Endodermal cell (in vitro differentiated cells): ENCODE data around the gene FAM193A. TPM values are rescaled to one million over a fixed set of nuclear protein-coding genes. Genes with fewer than 3 reads are reported as not detected.

ENCODE experiments used
- DNase-seq: peaks from one replicate; pipeline ENCODE4 v3.0.0-alpha.2; 2017
- H3K27ac ChIP-seq: 2 replicates; pipeline ENCODE4 v1.5.1; 2013; ENCODE audit warnings: mild to moderate bottlenecking, low read depth, low read length, moderate library complexity
- H3K27me3 ChIP-seq: 2 replicates; pipeline ENCODE4 v1.6.1; 2013; ENCODE audit warnings: mild to moderate bottlenecking, low read length, moderate library complexity; ENCODE audit not compliant: insufficient read depth, control insufficient read depth, poor library complexity, severe bottlenecking
- H3K36me3 ChIP-seq: 2 replicates; pipeline ENCODE4 v1.7.0; 2013; ENCODE audit warnings: mild to moderate bottlenecking, low read length, moderate library complexity; ENCODE audit not compliant: control insufficient read depth, insufficient read depth
- H3K4me1 ChIP-seq: one replicate; pipeline ENCODE4 v1.7.0; 2013; ENCODE audit warnings: low read length; ENCODE audit not compliant: control insufficient read depth, insufficient read depth
- H3K4me3 ChIP-seq: 2 replicates; pipeline ENCODE4 v1.5.1; 2013; ENCODE audit warnings: mild to moderate bottlenecking, low read length, moderate library complexity
- H3K9ac ChIP-seq: 2 replicates; pipeline ENCODE4 v1.6.1; 2013; ENCODE audit warnings: mild to moderate bottlenecking, low read length, moderate library complexity; ENCODE audit not compliant: poor library complexity, severe bottlenecking; ENCODE audit errors: extremely low read depth
- H3K9me3 ChIP-seq: 2 replicates; pipeline ENCODE4 v1.6.1; 2013; ENCODE audit warnings: mild to moderate bottlenecking, low read length, moderate library complexity; ENCODE audit not compliant: control insufficient read depth
- H3K27ac Mint-ChIP-seq: 2 replicates; pipeline ENCODE4 v1.8.0; 2020; ENCODE audit warnings: mixed read lengths
- H3K27me3 Mint-ChIP-seq: 2 replicates; pipeline ENCODE4 v1.8.0; 2021; ENCODE audit warnings: mild to moderate bottlenecking, mixed read lengths; ENCODE audit not compliant: insufficient read depth
- H3K36me3 Mint-ChIP-seq: 2 replicates; pipeline ENCODE4 v1.8.0; 2020; ENCODE audit warnings: low read depth, mixed read lengths
- H3K4me1 Mint-ChIP-seq: 2 replicates; pipeline ENCODE4 v1.8.0; 2020; ENCODE audit warnings: mixed read lengths
- H3K4me3 Mint-ChIP-seq: 2 replicates; pipeline ENCODE4 v1.8.0; 2020; ENCODE audit warnings: mild to moderate bottlenecking, moderate library complexity, mixed read lengths
- H3K9me3 Mint-ChIP-seq: 2 replicates; pipeline ENCODE4 v1.8.0; 2020; ENCODE audit warnings: mild to moderate bottlenecking, mixed read lengths
- CTCF ChIP-seq: fragments of 200-600 bp; sonication (generic); conservative IDR thresholded peaks from 2 replicates; pipeline ENCODE4 v1.5.0; 2021; ENCODE audit warnings: antibody characterized with exemption, mild to moderate bottlenecking
- whole genome bisulfite sequencing, 2 experiments: methylation state at CpG; one replicate each; pipeline versions ENCODE4 v1.1.5 to v1.1.7; 2013; ENCODE audit warnings: missing lambda C conversion rate in 2 of 2, mixed read lengths in 1 of 2; ENCODE audit not compliant: insufficient coverage in 1 of 2, insufficient read length in 1 of 2; 5-methylcytosine and 5-hydroxymethylcytosine counted together
- total RNA-seq, 2 donors: library from RNA; stranded (reverse); fragmentation: NEBNext Ultra II Directional in 1 of 2; extraction: Animal tissue kit (Norgen Biotek cat#: 25700) in 1 of 2; gene quantifications; 2 replicates in 1 of 2; 3 replicates in 1 of 2; pipeline ENCODE4 v1.2.1, GENCODE V29; 2021

Gene FAM193A
- total RNA-seq, 2 donors from 2014 or later, result 32.1 to 39.0 TPM

GRCh38 chr4:2767705-2768074 is 231.2 kb downstream of the FAM193A start:
- no peaks in the 10 kb centered on the region for H3K4me1 ChIP-seq
- no peak overlapping the region for H3K4me3 ChIP-seq
- Mint-ChIP-seq H3K4me1 (peaks cover 1% of the 10 kb centered on the region), H3K4me3 (no peak overlapping the region), H3K36me3 (no peaks in the 10 kb centered on the region), H3K9me3 (peaks cover 9% of the 10 kb centered on the region), H3K27ac (no peak overlapping the region), H3K27me3 (peaks cover 5% of the 10 kb centered on the region)
- TF ChIP-seq CTCF, result no peak
- no peak overlapping the region for H3K27ac ChIP-seq
- peaks cover 10% of the 10 kb centered on the region for H3K9me3 ChIP-seq
- H3K36me3 ChIP-seq, result no peaks in the 10 kb centered on the region
- WGBS, 2 experiments, result 80 to 88% methylated on average over 8 to 11 of the region's 11 CpGs
- no peaks in the 10 kb centered on the region for H3K27me3 ChIP-seq
- H3K9ac ChIP-seq, result no peak overlapping the region
- no peak for DNase-seq

- no peaks in the 10 kb centered on the region for H3K36me3 ChIP-seq
- peaks cover 1% of the 10 kb centered on the region for H3K4me1 Mint-ChIP-seq
- H3K27me3 ChIP-seq, result no peaks in the 10 kb centered on the region
- H3K9ac ChIP-seq, result no peak overlapping the region
- no peak overlapping the region for H3K4me3 Mint-ChIP-seq
- peaks cover 9% of the 10 kb centered on the region for H3K9me3 ChIP-seq
- H3K9me3 Mint-ChIP-seq, result peaks cover 5% of the 10 kb centered on the region
- no peak for TF ChIP-seq CTCF
- no peaks in the 10 kb centered on the region for H3K4me1 ChIP-seq
- H3K27ac ChIP-seq, result no peak overlapping the region
- no peak overlapping the region for H3K4me3 ChIP-seq
- no peak for DNase-seq
- H3K27ac Mint-ChIP-seq, result no peak overlapping the region
- no peaks in the 10 kb centered on the region for H3K36me3 Mint-ChIP-seq
- peaks cover 6% of the 10 kb centered on the region for H3K27me3 Mint-ChIP-seq
- WGBS, 2 experiments, result 87 to 89% methylated on average over 4 to 9 of the region's 9 CpGs
These were observed 231.7 kb downstream of the FAM193A start for GRCh38 chr4:2768124-2768523.

- H3K4me1 Mint-ChIP-seq, result no peaks in the 10 kb centered on the region
These were observed 232.5 kb downstream of the FAM193A start for GRCh38 chr4:2768921-2769336.

More at GRCh38 chr4:2768921-2769336, 232.5 kb downstream of the FAM193A start:
- 63 to 71% methylated on average over 8 to 15 of the region's 15 CpGs for WGBS, 2 experiments
- Histone ChIP-seq H3K27ac (no peak overlapping the region), H3K9ac (no peak overlapping the region), H3K4me3 (no peak overlapping the region), H3K4me1 (no peaks in the 10 kb centered on the region), H3K36me3 (no peaks in the 10 kb centered on the region), H3K9me3 (peaks cover 9% of the 10 kb centered on the region), H3K27me3 (no peaks in the 10 kb centered on the region)
- peaks cover 5% of the 10 kb centered on the region for H3K27me3 Mint-ChIP-seq
- DNase-seq, result no peak
- no peak overlapping the region for H3K4me3 Mint-ChIP-seq
- H3K36me3 Mint-ChIP-seq, result no peaks in the 10 kb centered on the region
- H3K9me3 Mint-ChIP-seq, result peaks cover 4% of the 10 kb centered on the region
- no peak overlapping the region for H3K27ac Mint-ChIP-seq
- no peak for TF ChIP-seq CTCF
